HepG2 (cell line): ENCODE data around the gene TAF1D. TPM values are rescaled to one million over a fixed set of nuclear protein-coding genes. Genes with fewer than 3 reads are reported as not detected.

ENCODE experiments used
- DNMT3B ChIP-seq: conservative IDR thresholded peaks from 2 replicates; pipeline ENCODE4 v1.6.1; 2016; ENCODE audit warnings: missing biosample characterization, control low read depth
- KDM1A ChIP-seq: IDR thresholded peaks from 2 replicates; pipeline ENCODE4 v1.6.1; 2016; ENCODE audit warnings: missing compliant biosample characterization
- KDM2A ChIP-seq: sonication (generic); formaldehyde crosslinking; IDR thresholded peaks from 2 replicates; pipeline ENCODE4 v1.4.0; 2020; ENCODE audit warnings: low read depth, missing genetic modification reagents, borderline replicate concordance
- PPARG ChIP-seq: conservative IDR thresholded peaks from 2 replicates; pipeline ENCODE4 v1.6.1; 2016; ENCODE audit warnings: missing biosample characterization, missing genetic modification reagents
- SRSF1 ChIP-seq: fragments of 200-400 bp; formaldehyde crosslinking; optimal IDR thresholded peaks from 2 replicates; pipeline ENCODE3; 2017; ENCODE audit warnings: mild to moderate bottlenecking, low read depth, low read length, moderate library complexity
- TSC22D2 ChIP-seq: sonication (generic); formaldehyde crosslinking; IDR thresholded peaks from 2 replicates; pipeline ENCODE4 v1.5.1; 2020; ENCODE audit warnings: missing genetic modification reagents, mild to moderate bottlenecking, borderline replicate concordance
- ZNF430 ChIP-seq: sonication (generic); formaldehyde crosslinking; IDR thresholded peaks from 2 replicates; pipeline ENCODE4 v1.9.0; 2021; ENCODE audit warnings: mild to moderate bottlenecking, missing genetic modification reagents
- ZSCAN31 ChIP-seq: sonication (generic); formaldehyde crosslinking; IDR thresholded peaks from 2 replicates; pipeline ENCODE4 v1.5.0; 2020; ENCODE audit warnings: low read depth, mild to moderate bottlenecking, missing genetic modification reagents
- polyA plus RNA-seq, 8 experiments: library from polyadenylated mRNA; depleted of rRNA in 3 of 8; stranded (reverse) in 7 of 8; unstranded in 1 of 8; fragments of >200 nt; fragmentation: Illumina TruSeq in 4 of 8; extraction: Trizol in 4 of 8; gene quantifications; 2 replicates each; pipeline versions ENCODE4 v1.2.1 to v1.2.3, GENCODE V29; 2011 to 2016; ENCODE audit warnings: low read depth in 4 of 8, missing spikeins in 1 of 8, mixed read lengths in 1 of 8; ENCODE audit not compliant: insufficient read depth in 1 of 8
- total RNA-seq, 5 experiments: library from RNA; depleted of rRNA; stranded (reverse); fragments of >200 nt; fragmentation: Illumina TruSeq; extraction: Trizol; gene quantifications; 2 replicates each; pipeline ENCODE4 v1.2.3, GENCODE V29; 2016; ENCODE audit warnings: low read depth in 1 of 5
- TF ChIP-seq, protein P1 (sequence below): sonication (generic); formaldehyde crosslinking; IDR thresholded peaks from 2 replicates; pipeline ENCODE4 v1.5.1; 2020; ENCODE audit warnings: missing genetic modification reagents, mild to moderate bottlenecking, borderline replicate concordance
- TF ChIP-seq, protein P2 (sequence below): sonication (generic); formaldehyde crosslinking; IDR thresholded peaks from 2 replicates; pipeline ENCODE4 v1.5.1; 2020; ENCODE audit warnings: mild to moderate bottlenecking, missing genetic modification reagents
- TF ChIP-seq, protein P3 (sequence below): IDR thresholded peaks from 2 replicates; pipeline ENCODE4 v1.6.1; 2016; ENCODE audit warnings: low read depth, control low read depth
- TF ChIP-seq, protein P4 (sequence below): sonication (generic); formaldehyde crosslinking; IDR thresholded peaks from 2 replicates; pipeline ENCODE4 v1.8.0; 2022; ENCODE audit warnings: mild to moderate bottlenecking, missing genetic modification reagents; ENCODE audit not compliant: insufficient replicate concordance
- TF ChIP-seq, protein P5 (sequence below): IDR thresholded peaks from 2 replicates; pipeline ENCODE4 v1.6.1; 2016; ENCODE audit warnings: mild to moderate bottlenecking
- TF ChIP-seq, protein P6 (sequence below): sonication (generic); formaldehyde crosslinking; IDR thresholded peaks from 2 replicates; pipeline ENCODE4 v1.5.0; 2020; ENCODE audit warnings: mild to moderate bottlenecking, missing genetic modification reagents, borderline replicate concordance

The TAF1D gene
- total and polyA plus RNA-seq, 2 of the 13 experiments (the other 11 are each of a cell fraction or from before 2014, with no cell fraction given) = 132 to 207 TPM

DNA sequence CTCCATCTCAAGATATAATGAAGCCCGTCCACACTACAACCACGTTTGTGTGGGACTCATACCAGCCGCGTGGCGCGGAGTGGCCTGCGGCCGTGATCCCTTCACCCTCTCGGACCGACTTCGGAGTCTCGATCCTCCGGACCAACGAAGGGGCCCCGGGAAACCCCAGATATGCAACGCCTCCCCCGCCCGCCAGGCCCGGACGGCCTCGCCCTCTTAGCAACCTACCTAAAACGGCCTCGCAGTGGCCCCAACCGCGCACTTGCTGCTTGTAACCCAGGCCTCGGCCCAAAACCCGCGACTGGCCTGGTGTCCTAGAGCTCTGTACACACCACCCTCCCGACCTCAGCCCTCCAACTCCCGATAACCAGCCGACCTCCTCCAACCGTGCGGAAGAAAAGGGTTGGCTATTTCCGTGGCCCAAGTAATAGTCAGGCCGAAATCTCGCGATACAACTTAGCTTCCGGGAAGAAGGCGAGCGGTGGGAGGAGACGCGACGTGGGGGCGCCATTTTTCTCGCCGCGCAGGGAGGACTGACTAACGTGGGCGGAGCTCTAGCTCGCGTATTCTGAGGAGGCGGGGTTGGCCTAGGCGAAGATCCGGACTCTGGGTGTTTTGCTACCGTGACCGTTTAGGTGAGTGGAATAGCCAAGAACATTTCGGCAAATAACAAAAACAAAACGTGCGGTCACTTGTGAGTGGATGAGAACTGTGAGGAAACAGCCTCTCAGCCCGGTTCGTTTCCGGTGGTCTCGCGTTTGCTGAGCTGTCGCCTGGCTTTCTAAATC lies at the start of gene TAF1D, which contains the start of gene C11orf54 (continued):
- TF ChIP-seq ZNF430 (peak; percentile 86; the same call in 1 of the 2 replicates), KDM1A (no peak), ZSCAN31 (peak; percentile 47; the same call in 1 of the 2 replicates), SRSF1 (peak; percentile 94), KDM2A (CRISPR knock-in tag) (peak; percentile 72), DNMT3B (CRISPR knock-in tag) (no peak), PPARG (no peak; the same call in 1 of the 2 replicates), TSC22D2 (CRISPR knock-in tag) (peak; percentile 67; the same call in 1 of the 2 replicates)
- TF ChIP-seq, protein P1, sequence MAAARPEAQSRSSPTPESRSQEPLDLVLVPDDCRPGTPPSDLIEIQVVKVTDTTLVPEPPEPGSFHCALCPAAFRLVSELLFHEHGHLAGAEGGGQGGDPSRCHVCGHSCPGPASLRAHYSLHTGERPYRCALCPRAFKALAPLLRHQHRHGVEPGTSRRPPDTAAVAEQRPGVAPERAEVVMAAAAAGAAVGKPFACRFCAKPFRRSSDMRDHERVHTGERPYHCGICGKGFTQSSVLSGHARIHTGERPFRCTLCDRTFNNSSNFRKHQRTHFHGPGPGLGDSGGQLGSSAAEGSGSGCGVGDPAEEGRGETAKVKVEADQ (CRISPR knock-in tag) = peak; percentile 64; the same call in 1 of the 2 replicates
- TF ChIP-seq, protein P2, sequence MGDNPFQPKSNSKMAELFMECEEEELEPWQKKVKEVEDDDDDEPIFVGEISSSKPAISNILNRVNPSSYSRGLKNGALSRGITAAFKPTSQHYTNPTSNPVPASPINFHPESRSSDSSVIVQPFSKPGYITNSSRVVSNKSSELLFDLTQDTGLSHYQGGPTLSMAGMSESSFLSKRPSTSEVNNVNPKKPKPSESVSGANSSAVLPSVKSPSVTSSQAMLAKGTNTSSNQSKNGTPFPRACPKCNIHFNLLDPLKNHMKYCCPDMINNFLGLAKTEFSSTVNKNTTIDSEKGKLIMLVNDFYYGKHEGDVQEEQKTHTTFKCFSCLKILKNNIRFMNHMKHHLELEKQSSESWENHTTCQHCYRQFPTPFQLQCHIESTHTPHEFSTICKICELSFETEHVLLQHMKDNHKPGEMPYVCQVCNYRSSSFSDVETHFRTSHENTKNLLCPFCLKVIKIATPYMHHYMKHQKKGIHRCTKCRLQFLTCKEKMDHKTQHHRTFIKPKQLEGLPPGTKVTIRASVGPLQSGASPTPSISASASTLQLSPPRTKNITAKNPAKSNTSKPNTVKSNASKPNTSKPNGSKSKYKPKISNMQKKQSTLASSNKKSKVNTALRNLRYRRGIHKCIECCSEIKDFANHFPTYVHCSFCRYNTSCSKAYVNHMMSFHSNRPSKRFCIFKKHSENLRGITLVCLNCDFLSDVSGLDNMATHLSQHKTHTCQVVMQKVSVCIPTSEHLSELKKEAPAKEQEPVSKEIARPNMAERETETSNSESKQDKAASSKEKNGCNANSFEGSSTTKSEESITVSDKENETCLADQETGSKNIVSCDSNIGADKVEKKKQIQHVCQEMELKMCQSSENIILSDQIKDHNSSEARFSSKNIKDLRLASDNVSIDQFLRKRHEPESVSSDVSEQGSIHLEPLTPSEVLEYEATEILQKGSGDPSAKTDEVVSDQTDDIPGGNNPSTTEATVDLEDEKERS (CRISPR knock-in tag) = 0 out of 2 replicates have a peak, but pooled peaks have one; percentile 31
- TF ChIP-seq, protein P3, sequence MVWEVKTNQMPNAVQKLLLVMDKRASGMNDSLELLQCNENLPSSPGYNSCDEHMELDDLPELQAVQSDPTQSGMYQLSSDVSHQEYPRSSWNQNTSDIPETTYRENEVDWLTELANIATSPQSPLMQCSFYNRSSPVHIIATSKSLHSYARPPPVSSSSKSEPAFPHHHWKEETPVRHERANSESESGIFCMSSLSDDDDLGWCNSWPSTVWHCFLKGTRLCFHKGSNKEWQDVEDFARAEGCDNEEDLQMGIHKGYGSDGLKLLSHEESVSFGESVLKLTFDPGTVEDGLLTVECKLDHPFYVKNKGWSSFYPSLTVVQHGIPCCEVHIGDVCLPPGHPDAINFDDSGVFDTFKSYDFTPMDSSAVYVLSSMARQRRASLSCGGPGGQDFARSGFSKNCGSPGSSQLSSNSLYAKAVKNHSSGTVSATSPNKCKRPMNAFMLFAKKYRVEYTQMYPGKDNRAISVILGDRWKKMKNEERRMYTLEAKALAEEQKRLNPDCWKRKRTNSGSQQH = no peak
- TF ChIP-seq, protein P4, sequence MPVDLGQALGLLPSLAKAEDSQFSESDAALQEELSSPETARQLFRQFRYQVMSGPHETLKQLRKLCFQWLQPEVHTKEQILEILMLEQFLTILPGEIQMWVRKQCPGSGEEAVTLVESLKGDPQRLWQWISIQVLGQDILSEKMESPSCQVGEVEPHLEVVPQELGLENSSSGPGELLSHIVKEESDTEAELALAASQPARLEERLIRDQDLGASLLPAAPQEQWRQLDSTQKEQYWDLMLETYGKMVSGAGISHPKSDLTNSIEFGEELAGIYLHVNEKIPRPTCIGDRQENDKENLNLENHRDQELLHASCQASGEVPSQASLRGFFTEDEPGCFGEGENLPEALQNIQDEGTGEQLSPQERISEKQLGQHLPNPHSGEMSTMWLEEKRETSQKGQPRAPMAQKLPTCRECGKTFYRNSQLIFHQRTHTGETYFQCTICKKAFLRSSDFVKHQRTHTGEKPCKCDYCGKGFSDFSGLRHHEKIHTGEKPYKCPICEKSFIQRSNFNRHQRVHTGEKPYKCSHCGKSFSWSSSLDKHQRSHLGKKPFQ (CRISPR knock-in tag) = peak; percentile 50
- TF ChIP-seq, protein P5, sequence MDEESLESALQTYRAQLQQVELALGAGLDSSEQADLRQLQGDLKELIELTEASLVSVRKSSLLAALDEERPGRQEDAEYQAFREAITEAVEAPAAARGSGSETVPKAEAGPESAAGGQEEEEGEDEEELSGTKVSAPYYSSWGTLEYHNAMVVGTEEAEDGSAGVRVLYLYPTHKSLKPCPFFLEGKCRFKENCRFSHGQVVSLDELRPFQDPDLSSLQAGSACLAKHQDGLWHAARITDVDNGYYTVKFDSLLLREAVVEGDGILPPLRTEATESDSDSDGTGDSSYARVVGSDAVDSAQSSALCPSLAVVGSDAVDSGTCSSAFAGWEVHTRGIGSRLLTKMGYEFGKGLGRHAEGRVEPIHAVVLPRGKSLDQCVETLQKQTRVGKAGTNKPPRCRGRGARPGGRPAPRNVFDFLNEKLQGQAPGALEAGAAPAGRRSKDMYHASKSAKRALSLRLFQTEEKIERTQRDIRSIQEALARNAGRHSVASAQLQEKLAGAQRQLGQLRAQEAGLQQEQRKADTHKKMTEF (CRISPR knock-in tag) = peak; percentile 89
- TF ChIP-seq, protein P6, sequence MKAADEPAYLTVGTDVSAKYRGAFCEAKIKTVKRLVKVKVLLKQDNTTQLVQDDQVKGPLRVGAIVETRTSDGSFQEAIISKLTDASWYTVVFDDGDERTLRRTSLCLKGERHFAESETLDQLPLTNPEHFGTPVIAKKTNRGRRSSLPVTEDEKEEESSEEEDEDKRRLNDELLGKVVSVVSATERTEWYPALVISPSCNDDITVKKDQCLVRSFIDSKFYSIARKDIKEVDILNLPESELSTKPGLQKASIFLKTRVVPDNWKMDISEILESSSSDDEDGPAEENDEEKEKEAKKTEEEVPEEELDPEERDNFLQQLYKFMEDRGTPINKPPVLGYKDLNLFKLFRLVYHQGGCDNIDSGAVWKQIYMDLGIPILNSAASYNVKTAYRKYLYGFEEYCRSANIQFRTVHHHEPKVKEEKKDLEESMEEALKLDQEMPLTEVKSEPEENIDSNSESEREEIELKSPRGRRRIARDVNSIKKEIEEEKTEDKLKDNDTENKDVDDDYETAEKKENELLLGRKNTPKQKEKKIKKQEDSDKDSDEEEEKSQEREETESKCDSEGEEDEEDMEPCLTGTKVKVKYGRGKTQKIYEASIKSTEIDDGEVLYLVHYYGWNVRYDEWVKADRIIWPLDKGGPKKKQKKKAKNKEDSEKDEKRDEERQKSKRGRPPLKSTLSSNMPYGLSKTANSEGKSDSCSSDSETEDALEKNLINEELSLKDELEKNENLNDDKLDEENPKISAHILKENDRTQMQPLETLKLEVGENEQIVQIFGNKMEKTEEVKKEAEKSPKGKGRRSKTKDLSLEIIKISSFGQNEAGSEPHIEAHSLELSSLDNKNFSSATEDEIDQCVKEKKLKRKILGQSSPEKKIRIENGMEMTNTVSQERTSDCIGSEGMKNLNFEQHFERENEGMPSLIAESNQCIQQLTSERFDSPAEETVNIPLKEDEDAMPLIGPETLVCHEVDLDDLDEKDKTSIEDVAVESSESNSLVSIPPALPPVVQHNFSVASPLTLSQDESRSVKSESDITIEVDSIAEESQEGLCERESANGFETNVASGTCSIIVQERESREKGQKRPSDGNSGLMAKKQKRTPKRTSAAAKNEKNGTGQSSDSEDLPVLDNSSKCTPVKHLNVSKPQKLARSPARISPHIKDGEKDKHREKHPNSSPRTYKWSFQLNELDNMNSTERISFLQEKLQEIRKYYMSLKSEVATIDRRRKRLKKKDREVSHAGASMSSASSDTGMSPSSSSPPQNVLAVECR = peak; percentile 88; the same call in 1 of the 2 replicates
